GM03348 (cell line): Measurements from ENCODE around the gene ARHGAP26.

Experiments used
- DNase-seq: peaks from one replicate; pipeline ENCODE4 v3.0.0; 2012; ENCODE audit warnings: low spot score

ARHGAP26 gene

DNA sequence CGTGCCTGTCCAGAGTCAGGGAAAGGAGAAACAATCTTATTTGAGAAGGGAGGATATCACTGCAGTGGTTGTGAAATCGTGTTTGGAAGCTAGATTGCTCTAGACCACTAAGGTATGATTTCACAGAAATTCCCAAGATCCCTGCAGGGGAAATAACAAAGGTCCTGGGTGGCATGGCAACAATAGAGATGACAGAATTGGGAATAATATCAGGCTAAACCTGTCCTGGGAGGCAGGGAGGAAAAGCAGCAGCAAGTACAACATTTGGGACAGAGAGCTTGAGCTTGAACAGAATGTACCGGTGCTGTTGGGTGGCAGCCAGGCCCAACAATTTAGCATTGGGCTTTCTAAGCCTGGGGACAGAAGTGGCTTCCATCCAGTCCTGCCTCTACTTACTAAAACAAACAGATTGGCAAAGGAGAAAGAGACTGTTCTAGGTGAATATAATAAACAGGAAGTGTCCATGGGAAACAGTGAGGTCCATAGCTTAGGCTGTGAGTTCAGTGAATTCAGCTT lies 17.0 kb upstream of the ARHGAP26 start:
- peak; percentile 11 for DNase-seq

DNA sequence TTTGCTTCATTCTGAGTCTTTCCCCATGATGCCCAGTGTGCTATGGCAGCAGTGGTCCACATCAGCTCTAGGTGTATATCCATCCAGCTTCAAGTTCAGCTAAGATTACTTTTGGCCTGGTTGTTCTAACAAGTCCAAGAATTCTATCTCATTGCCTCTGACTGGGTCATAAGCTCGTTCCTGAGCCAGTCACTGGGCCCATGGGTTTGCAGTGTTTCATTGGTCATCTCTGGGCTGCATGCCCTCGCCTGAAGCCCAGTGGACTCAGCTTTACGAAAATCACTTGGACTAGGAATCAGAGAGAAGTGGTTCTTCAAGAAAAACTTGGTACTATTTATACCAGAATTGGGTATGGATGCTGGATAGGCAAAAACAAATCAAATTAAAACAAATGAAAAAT lies 16.1 kb upstream of the ARHGAP26 start:
- DNase-seq: no peak

DNA sequence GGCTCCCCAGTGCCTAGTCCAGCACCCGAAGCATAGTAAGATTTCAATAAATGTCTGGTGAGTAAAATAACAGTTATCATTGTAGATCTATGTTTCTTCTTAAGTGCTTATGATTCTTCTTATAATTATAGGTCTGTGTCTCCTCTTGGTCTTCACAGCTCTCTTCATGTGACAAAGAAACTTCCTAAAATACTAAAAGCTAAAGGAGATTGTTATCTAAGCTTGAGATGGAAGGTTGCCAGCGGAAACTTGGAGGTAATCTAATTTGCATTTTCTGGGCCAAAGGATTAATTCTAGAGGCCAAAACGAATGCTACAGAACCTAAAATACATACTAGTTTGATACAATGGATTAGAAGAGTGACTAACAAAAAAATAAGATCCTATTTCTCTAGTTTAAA lies 13.6 kb upstream of the ARHGAP26 start:
- DNase-seq: no peak

DNA sequence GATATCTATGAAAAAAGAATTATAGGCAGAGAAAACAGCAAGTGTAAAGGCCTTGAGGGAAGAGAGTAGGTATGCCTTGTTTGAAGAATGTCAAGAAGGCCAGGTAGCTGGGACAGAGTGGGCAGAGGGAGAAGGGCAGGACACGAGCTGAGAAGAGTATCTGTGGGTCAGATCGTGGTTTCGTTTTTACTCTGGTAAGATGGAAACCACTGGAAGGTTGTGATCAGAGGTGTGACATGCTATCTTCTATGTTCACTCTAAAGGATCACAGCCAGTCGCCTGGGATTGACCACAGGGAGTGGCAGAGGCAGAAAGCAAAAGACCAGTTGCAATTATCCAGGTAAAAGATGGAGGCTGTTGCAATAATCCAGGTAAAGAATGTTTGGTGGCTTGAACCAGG lies 12.6 kb upstream of the ARHGAP26 start:
- no peak for DNase-seq

DNA sequence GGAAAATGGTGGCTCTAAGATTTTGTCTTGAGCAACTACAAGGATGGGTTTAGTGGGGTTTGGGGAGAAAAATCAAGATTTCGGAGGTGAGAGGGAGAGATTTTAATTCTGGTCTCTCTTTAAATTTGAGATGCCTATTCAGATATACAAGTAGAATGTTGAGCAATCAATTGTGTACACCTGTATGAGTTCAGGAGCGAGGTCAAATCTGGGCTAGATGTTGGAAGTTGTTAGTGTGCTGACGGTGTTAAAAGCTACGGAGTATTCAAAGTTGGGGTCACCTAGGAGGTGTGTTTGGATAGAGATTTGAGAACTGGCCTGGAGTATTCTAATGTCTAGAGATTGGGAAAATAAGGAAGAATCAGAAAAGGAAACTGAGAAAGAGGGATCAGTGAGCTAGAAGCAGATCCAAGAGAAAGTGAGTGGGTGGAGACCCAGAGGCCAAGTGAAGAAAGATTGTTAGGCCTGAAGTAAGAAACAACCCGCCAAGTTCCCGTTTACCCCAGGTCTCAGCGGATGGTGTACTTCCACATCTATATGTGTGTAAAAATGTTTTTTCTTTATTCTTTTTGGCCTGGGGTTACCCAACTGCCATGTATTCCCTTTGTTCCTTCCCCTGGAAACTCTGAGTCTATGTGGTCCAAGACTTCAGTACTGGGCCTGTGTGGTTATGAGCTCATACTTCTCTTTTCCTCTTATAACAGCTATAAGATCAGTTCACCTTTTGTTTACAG lies 11.9 kb upstream of the ARHGAP26 start:
- DNase-seq: no peak

DNA sequence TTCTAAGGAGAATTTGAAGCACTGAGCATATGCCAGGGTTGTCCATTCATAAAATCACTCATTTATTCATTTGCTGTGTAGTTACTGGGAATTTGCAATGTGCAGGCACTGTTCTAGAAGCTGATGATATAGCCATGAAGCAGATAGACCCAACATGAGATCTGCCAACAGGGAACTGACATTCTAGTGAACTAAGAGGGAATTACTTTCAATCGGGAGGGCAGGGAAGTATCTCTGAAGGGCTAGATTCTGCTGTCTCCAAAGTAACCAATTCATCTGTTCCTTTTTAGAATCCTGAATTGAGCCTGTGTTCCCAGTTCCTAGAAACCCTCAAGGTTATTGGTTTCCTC lies 11.4 kb upstream of the ARHGAP26 start:
- DNase-seq: no peak

DNA sequence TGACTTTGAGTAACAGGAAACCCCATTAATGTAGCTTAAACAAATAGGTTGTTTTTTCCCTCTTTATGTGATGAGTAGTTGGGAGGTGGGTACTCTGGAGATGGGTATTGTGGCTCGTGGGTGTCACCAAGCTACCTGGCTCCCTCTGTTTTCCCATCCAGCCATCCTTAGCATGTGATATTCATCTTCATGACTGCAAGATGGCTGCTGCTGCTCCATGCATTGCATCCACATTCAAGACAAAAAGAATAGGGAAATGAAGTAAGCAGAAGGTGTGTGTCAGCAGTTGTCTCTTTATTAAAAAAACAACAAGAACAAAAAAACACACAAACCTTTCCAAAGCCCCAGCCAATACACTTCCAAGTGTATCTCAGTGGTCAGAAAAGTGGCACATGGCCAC lies 6.5 kb upstream of the ARHGAP26 start:
- DNase-seq: no peak

DNA sequence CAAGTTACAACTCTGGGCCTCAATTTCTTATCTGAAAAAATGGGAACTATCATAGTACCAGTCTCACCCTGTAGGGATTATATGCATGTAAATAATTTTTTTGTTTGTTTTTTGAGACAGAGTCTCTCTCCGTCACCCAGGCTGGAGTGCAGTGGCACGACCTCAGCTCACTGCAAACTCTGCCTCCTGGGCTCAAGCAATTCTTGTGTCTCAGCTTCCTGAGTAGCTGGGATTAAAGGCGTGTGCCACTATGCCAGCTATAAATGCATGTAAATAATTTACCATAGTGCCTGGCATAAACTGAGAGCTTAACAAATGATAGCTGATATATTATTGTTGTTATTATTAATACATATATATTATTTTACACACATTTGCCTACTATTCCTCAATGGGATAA lies 3.0 kb upstream of the ARHGAP26 start:
- no peak for DNase-seq

DNA sequence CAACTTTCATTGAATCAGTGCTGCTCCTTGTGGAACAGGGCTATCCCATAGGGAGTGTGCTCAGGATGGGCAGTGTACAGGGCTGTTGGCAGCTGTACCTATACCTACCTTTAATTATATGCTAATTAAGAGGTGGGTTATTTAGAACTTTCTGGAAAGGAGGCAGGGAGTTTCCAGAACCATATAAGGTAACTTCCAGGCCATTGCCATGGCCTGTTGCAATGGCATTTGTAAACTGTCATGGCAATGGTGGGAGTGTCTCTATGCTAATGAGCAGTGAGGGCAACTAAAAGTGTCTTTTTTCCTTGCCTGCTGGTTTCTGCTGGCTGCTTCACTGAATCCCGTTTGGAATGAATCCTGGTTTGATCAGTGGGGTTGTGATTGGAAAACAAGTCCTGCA lies 2.3 kb upstream of the ARHGAP26 start:
- DNase-seq: no peak

DNA sequence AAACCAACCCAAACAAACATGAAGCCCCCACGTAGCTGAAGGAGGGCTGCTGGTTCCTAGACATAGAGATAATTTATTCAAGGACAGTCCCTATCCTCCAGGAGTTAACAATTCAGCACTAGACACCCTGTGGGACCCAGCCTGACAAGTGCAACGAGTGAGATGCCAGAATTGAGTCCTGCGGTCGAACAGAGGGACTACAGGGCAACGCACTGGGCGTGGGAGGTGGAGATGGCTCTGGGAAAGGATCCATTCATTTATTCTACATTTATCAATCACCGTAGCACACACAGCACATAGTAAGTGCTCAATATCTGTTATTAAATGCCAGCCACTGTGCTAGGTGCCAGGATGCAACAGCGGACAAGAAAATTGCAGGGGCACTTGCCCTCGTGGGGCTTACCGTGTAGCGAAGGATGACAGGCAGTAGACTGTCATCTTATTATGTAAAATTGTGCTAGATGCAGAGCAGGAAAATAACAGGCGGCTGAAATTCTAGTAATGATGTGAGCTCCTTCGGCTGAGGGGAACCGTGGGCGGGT lies 855 bp upstream of the ARHGAP26 start:
- DNase-seq: peak; percentile 16

DNA sequence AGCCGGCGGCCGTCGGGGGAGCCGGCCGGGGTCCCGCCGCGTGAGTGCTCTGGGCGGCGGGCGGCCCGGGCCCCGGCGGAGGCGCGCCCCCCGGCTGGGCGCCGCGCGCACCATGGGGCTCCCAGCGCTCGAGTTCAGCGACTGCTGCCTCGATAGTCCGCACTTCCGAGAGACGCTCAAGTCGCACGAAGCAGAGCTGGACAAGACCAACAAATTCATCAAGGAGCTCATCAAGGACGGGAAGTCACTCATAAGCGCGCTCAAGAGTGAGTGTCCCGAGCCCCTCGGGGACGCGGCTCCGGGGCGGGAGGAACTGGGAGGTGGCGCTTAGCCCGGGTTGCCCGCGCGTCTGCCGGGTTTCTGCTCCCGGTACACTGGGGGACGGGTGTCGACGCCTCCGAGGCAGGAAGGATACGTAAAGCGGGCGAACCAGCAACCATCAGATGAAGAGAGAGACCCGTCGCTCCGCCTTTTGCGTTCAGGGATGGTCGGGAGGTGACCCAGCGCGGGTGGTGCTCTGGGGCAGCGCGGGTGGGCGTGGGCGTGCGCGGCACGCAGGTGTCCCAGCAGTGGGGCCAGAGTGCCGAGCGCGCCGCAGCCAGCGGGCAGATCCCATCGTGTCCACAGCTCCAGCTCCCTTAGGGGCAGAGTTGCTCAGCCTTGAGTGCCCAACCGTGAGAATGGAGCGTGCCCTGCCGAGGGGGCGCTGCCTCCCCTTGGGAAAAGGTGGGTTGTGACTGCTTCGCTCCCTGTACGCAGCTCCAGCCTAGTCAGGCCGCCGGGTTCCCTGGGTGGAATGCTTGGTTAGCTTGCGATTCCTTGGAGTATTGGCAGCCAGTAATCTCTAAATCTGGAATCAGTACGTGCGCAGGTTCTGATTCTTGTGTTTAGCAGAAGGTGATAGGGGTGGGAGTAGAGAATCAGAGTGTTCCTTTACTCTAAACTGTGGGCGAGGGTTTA lies 753 bp downstream of the ARHGAP26 start:
- peak; percentile 60 for DNase-seq

DNA sequence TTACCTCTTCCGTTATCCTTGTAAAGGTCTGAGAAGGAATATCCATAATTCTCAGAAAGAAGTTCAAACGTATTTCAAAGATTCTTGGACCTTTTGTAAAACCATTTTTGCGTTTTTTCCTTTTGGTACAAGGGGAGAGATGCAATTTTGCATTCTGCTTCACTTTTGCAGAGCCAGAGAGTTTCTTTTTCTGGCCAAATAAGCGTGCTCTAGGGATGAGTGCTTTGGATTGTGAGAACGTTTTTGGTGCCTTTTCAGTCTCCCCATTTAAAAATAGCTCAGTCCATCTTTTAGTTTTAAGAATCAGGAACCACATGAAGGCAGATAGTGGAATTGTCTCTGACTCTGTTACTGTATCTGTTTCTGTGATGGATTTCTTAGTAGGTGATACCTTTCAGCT lies 1.5 kb downstream of the ARHGAP26 start:
- no peak for DNase-seq

DNA sequence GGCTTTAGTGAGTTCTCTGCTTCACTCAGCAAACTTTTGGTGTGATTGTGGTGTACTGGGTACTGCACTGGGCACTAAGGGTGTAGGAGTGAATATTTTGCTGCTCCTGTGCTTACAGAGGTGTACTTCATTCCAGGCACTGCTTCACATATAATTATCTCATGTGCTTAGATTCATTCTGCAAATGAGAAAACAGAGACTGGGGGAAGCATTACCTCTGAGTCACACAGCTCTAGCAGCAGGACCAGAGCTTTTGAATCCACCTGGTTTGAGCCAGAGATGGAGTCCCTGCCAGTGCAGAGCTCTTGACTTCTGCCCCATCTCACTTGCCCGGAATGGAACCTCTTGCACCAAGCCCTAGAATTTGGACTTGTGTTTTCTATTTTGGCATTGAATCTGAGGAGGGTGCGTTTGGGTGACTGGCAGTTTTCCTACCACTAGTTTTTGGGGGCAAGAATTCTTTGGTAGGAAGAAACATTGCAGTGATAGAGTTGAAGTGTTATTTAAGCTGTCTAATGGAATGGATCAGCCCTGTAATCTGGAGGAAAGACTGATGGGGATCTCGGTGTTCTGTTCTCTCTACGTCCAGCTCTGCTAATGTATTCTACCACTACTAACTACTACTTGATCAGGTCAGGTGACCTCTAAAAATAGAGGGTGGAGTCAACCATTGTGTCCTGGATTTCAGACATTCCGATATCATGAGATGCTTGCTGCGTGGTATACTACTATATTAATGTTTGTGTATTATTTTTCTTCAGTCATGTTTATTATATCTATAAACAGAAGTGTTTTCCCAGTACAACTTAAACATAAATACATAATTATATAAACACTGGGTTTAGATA lies 2.5 kb downstream of the ARHGAP26 start:
- no peak for DNase-seq

DNA sequence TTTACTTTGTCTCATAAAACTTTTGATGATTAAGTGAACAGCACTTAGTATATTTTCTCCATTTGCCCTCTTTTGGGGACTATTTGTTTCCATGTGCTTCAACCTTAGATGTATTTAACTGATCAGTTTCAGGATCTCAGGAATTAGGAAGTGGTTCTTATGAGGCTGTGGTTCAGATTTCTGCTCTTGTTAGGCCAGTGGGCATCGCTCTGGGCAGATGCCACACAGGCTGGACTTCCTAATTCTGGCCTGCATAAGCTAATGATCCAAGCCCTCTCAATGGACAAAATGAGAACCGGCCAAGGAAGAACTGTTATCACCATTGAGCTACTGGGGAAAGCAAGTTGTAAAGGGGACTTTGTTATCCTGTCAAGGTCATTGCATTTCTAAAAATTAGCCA lies 6.9 kb downstream of the ARHGAP26 start:
- DNase-seq: no peak

DNA sequence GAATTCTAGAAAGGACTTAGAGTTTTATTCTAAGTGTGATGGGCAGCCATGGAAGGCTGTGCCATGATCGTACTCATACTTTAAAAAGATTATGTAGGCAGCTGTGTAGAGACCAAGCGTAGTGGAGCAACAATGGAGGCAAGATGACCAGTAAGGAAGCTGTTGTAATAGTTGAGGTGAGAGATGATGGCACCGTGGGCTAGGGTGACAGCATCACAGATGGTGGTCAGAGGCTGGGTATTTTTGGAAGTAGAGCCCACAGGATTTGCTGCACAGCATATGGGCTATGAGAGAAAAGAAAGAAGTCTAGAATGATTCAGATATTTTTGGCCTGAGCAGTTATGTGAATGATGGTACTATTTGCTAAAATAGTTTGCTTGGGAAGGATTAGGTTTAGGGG lies 7.7 kb downstream of the ARHGAP26 start:
- DNase-seq: no peak

DNA sequence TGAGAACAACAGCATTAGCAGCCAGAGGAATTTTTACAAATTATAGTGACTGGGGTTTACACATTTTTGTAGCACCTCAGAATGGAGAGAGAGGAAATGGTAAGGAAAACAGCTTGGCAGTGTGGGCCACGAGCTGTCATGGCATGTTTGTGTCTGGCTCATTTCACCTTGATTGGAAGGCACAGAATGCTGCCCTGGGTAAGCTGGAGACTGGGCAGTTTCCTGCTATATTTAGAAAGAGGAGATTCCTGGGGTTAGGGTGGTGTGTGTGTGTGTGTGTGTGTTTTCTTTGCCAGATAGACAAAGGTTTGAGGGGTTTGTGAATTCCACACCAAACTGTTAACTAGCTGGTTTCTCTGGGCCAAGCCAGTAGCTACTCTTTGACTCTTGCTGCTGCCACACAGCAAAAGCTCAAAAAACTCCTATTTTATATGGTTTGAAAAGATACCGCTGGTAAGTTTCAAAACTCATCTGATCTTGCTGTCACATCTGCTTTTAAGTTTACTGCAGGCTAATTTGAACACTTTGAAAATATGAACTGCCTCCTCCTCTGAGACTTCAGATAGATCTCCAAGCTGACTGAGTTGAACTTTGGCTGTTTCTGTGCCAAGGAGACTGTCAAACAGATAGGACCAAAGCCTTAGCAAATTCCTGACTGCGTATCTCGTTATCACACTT lies 9.1 kb downstream of the ARHGAP26 start:
- DNase-seq: peak; percentile 30

DNA sequence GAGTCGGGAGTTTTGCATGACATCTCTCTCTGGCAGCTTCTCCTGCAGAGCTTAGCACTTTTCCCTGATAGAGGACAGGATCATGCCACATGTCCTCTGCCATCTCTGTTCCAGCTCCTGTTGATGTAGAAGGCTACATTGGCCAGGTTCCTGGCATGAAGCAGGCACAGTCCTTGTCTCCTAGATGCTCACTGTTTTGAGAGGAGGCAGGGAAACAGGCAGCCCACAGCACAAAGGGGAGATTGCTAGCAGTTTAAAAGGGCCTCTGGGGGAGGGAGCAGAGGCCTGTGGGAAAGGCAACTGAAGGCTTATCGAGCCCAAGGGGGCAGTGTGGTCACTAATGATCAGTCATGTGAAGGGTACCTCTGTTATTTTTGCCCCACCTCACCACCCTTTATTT lies 10.7 kb downstream of the ARHGAP26 start:
- no peak for DNase-seq

DNA sequence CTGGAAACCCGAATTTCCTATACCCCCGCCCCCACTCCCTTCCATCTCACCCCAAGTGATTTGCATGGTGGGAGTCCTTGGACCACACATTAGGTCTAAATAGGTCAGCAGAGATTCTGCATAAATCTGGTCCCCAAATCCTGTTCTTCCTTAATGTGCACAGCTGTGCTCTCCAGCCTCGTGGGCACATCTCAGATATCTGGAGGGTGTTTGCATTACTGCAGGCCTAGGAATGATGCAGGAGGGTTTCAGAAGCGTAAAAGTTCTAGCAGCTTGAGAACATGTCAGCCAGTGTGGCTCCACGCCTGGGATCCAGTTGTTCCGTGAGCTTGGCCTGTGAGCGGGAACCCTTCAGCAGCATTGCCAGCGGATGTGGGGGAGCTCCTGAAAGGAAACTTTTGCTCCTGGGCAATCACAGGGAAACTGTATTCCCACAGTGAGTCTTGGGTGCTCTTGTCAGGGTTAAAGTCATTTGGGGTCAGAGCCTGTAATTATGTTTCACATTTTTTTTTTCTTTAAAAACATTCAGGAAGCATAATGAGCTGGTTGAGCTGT lies 12.9 kb downstream of the ARHGAP26 start:
- DNase-seq: no peak

DNA sequence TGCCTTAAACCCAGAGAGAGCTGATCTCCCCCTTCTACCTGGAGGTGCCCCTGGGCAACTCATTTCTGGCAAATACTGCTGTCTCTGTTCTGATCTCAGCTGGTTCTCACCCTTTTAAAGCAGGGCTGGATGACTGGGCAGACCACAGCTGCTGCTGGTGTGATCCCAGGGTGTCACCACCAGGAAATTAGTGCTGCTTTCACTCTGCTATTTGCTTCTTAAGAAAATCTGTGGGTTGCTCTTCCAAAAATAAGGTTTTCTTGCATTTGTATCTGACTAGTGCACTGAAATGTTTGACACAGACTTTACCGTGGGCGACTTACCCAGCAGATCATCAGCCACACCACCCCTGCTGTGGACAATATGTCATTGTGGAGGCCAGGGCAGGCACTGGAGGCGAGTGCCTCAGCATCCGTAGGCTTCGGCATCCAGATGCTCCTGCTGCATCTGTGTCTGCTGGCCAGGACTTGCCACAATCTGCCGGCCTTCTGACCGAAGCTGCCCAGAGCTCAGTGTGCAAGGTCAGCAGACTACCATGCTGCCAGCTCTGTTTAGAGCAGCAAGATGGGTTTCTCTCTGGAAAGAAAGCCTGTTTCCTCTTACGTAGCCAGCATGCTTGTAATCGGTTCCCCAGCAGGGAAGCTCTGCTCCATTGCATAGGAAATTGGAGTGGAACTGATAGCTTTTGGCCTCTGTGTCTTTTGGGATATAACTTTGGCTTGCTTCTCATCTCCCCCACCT lies 13.6 kb downstream of the ARHGAP26 start:
- peak; percentile 51 for DNase-seq

DNA sequence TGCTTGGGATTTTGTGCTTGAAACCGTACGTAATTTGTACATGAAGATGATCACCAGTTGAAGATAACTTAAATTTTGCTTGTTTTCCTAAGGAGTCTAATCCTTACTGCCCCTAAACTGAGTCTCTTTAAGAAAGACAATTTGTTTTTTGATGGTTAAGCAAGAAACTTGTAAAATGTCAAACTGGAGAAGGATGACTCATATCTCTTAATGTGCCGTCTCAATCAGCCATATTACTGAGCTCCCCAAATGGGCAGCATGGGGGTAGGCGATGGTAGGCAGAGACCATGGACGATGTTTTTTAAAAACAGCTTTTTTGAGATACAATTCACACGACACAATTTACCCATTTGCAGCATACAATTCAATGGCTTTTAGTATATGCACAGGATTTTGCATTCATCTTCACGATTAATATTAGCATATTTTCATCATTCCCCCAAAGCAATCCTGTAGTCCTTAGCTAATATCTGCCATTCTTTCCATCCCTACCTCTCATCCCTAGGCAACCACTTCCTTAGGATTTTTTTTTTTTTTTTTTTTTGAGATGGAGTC lies 14.3 kb downstream of the ARHGAP26 start:
- peak; percentile 21 for DNase-seq
